Measurements from ENCODE around the gene CREB5.

GRCh38 chr7:28605427-28606085, 193.2 kb downstream of the CREB5 start:
- TF ChIP-seq CTCF (IDR thresholded peaks at IDR 0.05; ENCODE audit: borderline replicate concordance, extremely low read depth, low read length, poor library complexity, severe bottlenecking) (no peak), EZH2 (IDR thresholded peaks at IDR 0.05; ENCODE audit: borderline replicate concordance, low read depth, low read length, severe bottlenecking) (no peak)

Data from DND-41 (cell line).